GM06990 (cell line): ENCODE data around the gene WIPF3.

ENCODE experiments used
- DNase-seq: peaks from one replicate; pipeline ENCODE4 v3.0.0-alpha.2; 2011; ENCODE audit not compliant: insufficient read length; ENCODE audit errors: extremely low read depth
- H3K27me3 ChIP-seq: replicated peaks from 2 replicates; pipeline ENCODE4 v1.6.0; 2011; ENCODE audit warnings: low read length; ENCODE audit not compliant: control insufficient read depth, insufficient read depth
- H3K36me3 ChIP-seq: 2 replicates; pipeline ENCODE4 v1.5.1; 2011; ENCODE audit warnings: low read length; ENCODE audit not compliant: control insufficient read depth, insufficient read depth
- H3K4me3 ChIP-seq: replicated peaks from 2 replicates; pipeline ENCODE4 v1.5.1; 2011; ENCODE audit warnings: low read depth, mild to moderate bottlenecking, control low read depth, low read length
- TF ChIP-seq, protein P1 (sequence below): IDR thresholded peaks from 2 replicates; pipeline ENCODE4 v1.5.1; 2011; ENCODE audit warnings: low read length, control low read depth, mild to moderate bottlenecking, inconsistent platforms; ENCODE audit not compliant: insufficient read depth, poor library complexity, severe bottlenecking

Gene WIPF3

DNA sequence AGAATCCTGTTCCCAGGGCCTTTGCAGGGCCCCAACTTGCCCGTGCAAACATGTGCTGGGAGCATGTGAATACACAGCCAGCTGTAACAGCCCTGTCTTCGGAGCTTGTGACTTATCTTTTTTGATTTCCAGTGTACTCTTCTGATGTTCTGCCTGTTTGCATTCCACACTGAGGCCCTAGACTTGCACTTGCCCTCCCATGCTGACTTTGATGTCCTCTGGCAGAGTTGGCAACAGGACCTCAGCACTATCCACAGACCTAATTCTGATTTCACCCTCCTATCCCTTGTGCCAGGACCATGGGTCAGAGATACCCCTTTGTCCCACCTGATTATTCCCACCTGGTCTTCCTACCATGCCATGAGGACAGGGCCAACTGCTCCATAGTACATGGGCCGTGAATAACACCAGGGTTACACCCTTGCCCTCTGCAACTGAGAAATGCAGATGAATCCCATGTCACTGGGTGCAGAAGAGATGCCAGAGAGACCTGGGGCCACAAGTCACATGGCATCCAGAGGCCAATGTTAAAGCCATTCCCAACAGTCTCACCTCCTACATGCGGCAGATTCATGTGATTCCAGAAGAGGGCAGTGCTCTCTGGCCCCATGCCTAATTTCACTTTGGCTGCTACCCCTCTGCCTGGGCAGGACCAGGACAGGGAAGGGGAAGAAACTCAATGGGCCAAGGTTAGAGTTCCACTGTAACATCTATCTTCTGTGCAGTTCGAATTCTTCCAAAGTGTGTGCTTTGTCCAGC is 140.3 kb downstream of the WIPF3 start:
- DNase-seq = no peak
- TF ChIP-seq, protein P1, sequence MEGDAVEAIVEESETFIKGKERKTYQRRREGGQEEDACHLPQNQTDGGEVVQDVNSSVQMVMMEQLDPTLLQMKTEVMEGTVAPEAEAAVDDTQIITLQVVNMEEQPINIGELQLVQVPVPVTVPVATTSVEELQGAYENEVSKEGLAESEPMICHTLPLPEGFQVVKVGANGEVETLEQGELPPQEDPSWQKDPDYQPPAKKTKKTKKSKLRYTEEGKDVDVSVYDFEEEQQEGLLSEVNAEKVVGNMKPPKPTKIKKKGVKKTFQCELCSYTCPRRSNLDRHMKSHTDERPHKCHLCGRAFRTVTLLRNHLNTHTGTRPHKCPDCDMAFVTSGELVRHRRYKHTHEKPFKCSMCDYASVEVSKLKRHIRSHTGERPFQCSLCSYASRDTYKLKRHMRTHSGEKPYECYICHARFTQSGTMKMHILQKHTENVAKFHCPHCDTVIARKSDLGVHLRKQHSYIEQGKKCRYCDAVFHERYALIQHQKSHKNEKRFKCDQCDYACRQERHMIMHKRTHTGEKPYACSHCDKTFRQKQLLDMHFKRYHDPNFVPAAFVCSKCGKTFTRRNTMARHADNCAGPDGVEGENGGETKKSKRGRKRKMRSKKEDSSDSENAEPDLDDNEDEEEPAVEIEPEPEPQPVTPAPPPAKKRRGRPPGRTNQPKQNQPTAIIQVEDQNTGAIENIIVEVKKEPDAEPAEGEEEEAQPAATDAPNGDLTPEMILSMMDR = peak; percentile 29
- Histone ChIP-seq H3K27me3 (no peaks in the 10 kb centered on the region), H3K4me3 (no peak overlapping the region), H3K36me3 (peaks cover 28% of the 10 kb centered on the region)

DNA sequence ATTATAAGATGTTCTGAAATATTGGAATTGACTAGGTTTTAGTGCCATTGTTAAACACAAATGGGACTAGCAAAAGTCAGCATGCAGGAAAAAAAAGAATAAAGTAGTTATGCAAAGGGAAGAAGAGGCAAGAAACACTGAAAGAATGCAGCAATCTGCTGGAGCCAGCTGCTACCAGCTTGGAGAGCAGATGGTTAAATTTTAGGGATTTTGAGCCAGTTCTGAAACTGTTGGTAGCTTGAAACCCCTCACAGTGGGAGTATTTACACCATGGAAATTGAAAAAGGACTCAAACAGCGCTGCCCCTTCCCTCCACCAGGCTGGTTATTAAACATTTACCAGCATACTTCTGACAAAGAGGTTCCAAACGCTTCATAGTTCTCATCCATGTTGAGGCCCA is 142.3 kb downstream of the WIPF3 start:
- Histone ChIP-seq H3K36me3 (peaks cover 28% of the 10 kb centered on the region), H3K4me3 (no peak overlapping the region), H3K27me3 (no peaks in the 10 kb centered on the region)
- TF ChIP-seq, protein P1 = no peak
- no peak for DNase-seq

DNA sequence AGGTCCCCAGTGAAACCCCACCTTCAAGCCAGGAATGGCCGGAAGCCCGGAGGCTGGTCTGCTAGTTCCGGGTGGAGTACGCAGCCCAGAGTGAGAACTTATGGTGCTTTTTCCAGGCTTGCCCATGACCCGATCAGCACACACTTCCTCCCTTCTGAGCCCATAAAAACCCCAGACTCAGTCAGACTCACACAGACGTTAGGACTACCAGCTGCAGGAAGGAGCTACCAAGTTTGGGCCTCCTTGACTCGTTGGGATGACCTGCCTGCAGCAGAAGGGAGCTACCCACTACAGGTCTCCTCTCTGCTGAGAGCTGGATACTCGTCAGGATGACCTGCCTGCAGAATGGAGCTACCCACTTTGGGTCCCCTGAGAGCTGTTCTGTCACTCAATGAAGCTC is 144.2 kb downstream of the WIPF3 start:
- TF ChIP-seq, protein P1 = no peak
- H3K36me3 ChIP-seq = peaks cover 27% of the 10 kb centered on the region
- H3K4me3 ChIP-seq = no peak overlapping the region
- H3K27me3 ChIP-seq = no peaks in the 10 kb centered on the region
- no peak for DNase-seq

DNA sequence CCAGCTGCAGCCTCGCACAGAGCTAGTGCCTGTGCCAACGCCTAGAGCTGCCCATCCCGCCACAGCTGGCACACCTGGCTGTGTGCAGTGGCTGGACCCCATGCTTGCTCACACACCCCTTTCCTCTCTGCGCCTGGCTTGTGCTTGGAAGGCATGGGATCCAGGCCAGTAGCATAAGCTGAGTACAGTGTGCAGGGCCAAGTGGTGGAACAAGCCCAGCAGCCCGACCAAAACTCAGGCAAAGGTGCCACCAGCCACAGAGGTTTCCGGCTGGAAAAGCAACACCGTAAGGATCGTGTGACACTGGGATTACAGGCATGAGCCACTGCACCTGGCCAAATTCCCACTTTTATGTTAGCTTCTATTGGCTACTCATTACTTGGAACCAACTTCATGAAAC is 144.9 kb downstream of the WIPF3 start:
- Histone ChIP-seq H3K36me3 (peaks cover 27% of the 10 kb centered on the region), H3K4me3 (no peak overlapping the region), H3K27me3 (no peaks in the 10 kb centered on the region)
- TF ChIP-seq, protein P1 = no peak
- no peak for DNase-seq

DNA sequence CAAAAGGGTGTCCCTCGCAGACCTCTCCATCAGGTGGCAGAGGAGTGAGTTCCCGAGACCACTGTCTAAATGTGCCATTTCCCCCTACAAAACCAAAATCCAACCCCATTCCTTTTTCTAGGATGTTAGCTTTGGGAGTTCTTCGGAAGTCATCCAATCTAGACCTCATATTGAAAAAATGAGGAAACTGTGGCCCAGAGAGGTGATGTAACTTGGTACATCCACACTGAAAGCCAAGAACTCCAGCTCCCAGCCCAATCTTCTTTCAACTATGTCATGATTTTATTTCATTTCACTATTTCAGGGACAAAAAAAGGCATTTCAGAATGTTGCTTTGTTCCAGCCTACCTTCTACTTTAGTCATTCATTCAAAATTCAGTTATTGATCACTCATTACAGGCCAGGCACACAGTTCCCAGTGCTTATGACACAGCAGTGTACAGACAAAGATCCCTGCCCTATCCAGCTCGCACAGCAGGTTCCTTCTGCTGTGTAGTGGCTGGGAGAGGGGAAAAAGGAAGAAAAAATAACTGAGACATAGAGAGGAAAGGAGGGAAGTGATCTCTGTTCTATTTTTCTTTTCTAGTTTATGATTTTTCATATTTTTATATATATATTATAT is 147.5 kb downstream of the WIPF3 start:
- TF ChIP-seq, protein P1 = no peak
- DNase-seq = no peak
- no peak overlapping the region for H3K4me3 ChIP-seq
- peaks cover 25% of the 10 kb centered on the region for H3K36me3 ChIP-seq
- H3K27me3 ChIP-seq = no peaks in the 10 kb centered on the region
